Loucy (cell line): ENCODE results near the gene FAF2.

ENCODE experiments used
- CTCF ChIP-seq: fragments of 200-600 bp; sonication (generic); conservative IDR thresholded peaks from 2 replicates; pipeline ENCODE4 v1.5.1; 2014; ENCODE audit warnings: mild to moderate bottlenecking, antibody characterized with exemption, low read length
- EZH2phosphoT487 ChIP-seq: fragments of 200-600 bp; IDR thresholded peaks from 2 replicates; pipeline ENCODE4 v1.6.1; 2018; ENCODE audit warnings: antibody characterized with exemption, mild to moderate bottlenecking, moderate library complexity, borderline replicate concordance

GRCh38 chr5:176415952-176416924 lies 31.9 kb upstream of the FAF2 start, which contains the start of gene CLTB:
- TF ChIP-seq CTCF = peak; percentile 37; the same call in 1 of the 2 replicates
- TF ChIP-seq EZH2phosphoT487 = no peak
